CD4-positive, alpha-beta T cell treated with Interleukin-15 for 1 hour (primary cell): ENCODE data around the gene SYNE3.

Experiments used
- DNase-seq: peaks from one replicate; pipeline ENCODE4 v3.0.0-alpha.2; 2020

The SYNE3 gene

DNA sequence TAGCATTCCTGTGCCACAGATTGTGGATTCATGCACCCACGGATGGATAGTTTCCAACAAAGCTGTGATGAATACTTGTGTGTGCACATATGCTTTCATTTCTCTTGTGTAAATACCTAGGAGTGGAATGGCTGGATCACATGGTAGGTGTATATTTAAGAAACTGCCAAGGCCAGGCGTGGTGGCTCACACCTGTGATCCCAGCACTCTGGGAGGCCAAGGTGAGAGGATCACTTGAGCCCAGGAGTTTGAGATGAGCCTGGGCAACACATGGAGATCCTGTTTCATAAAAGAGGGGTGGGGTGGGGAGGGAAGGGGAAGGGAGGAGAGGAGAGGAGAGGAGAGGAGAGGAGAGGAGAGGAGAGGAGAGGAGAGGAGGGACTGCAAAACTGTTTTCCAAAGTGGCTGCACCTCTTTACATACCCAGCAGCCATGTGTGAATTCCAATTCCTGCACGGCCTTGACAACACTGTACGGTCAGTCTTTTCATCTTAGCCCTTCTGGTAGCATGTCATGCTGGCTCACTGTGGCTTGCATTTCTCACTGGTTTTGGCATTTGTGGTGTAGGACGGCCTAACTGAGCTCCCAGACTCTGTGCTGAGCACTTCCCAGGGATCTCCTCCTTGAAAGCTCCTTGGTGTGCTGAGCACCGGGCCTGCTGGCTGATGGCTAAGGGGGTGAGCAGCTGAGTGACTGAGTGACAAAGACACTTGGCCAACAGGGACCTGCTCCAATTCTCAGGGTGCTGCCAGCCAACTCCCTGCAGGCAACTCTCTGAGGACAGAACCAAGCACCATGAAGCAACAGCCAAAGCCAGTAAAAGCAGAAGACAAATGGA is 27.9 kb downstream of the SYNE3 start:
- no peak for DNase-seq

GRCh38 chr14:95487669-95488084 is 28.8 kb downstream of the SYNE3 start:
- DNase-seq, result no peak

GRCh38 chr14:95486875-95487668 is 29.4 kb downstream of the SYNE3 start:
- DNase-seq, result peak; percentile 45

DNA sequence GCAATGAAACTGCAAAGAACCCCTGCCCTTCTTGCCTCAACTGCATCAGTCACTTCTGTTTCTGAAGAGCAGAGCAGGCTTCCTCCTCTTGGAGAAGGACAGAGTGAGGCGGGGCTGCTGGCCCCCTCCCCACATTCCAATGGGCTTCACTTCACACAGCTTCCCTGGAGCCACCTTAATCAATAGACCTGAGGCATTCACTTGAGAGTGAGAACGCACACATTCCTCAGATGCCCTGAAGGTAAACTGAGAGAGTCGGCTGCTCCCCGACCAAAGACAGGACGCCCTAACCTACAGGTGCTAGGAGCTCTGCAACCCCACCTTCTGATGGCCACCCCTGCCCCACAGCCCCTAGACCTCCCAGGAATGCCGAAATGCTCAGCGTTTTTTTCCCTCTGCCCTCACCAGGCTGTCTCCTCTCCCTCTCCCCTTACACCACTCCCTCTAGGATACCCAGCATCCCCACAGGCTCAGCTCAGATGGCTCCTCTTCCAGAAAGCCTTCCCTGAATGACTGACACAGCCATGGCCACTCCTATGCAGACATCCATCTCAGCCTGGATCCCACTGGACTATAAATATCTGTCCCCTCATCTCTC is 31.1 kb downstream of the SYNE3 start:
- DNase-seq, result no peak

- no peak for DNase-seq
These were observed 32.2 kb downstream of the SYNE3 start for GRCh38 chr14:95484296-95484695.

DNA sequence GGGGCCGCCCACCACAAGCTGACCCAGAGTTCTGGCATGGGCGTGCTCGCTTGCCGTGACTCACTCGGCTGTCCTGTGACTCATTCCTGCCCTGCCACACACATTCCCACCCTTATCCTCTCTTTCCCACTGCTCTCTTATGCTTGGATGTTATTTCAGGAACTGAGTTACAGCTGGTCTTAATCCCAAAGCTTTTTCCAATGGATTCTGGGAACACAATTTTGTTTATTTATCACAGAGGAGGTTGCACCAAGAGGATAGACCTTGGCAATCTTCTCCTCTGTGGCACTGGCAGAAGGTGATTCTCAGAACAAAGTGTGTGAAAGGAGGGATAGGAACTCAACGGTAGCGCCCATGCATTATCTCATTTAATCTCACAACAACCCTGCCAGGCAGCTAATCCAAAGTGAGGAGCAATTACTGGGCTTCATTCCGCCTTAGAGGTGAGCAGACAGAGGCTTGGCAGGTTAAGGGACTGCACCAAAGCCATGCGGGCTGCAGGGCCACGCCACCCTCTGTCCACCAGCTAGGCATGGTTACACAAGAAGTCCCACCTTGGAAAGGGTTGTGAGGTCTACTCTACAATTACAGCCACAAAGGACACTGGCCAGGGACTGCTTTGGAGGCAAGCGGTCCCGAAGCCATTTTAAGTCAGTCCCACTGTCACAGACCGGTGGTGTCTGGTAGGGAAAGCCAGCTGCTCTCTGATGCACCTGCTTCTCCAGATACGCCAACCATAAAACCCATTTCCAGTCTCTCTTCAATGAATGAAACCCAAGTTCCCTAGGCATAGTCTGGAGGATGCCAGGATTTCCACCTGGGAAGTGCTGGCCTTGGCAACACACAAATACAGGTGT is 32.9 kb downstream of the SYNE3 start:
- DNase-seq, result no peak

DNA sequence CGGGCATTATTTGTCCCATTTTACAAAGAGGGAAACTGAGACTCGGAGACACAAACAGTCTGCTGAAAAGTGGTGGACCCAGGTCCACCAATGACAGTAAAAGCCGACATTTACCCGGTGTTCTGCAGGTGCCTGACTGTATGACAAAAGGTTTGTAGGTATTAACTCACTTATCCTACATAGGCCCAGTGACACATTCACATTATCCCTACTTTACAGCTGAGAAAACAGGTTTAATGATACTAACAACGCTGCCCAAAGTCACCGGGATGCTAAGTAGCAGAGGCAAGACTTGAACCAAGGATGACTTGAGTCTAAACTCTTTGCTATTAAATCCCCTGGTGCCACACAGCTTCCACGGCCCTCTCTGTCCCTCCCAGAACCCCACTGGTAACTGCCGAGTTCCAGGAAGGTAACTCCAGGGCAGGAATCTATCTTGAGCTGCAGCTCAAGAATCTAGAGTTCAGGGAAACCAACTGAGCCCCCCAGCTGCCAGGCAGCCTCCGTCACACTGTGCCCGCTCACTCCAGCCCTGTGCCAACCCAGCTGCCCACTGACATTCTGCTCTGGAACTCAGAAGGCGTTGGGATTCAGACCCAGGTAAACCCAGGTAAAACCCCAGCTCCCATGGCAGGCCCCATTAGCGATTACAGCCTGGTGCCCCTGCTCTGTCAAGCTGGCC is 33.7 kb downstream of the SYNE3 start:
- no peak for DNase-seq

GRCh38 chr14:95481391-95482022 is 34.9 kb downstream of the SYNE3 start:
- no peak for DNase-seq

DNA sequence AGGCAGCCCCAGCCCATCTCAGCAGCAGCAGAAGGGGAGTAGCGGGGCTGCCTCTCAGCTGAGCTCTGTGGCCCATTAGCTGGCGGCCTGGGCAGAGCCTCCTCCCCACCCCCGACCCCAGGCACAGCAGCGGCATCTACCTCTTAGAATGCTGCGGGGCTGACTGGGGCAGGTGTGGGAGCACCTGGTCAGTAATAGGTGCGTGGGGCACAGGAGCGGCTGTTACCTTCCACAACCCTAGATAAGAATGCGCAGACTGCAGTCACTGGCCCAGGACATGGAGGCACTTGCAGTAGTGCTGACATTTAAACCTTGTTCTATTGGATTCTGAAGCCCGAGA is 35.6 kb downstream of the SYNE3 start:
- DNase-seq, result no peak

DNA sequence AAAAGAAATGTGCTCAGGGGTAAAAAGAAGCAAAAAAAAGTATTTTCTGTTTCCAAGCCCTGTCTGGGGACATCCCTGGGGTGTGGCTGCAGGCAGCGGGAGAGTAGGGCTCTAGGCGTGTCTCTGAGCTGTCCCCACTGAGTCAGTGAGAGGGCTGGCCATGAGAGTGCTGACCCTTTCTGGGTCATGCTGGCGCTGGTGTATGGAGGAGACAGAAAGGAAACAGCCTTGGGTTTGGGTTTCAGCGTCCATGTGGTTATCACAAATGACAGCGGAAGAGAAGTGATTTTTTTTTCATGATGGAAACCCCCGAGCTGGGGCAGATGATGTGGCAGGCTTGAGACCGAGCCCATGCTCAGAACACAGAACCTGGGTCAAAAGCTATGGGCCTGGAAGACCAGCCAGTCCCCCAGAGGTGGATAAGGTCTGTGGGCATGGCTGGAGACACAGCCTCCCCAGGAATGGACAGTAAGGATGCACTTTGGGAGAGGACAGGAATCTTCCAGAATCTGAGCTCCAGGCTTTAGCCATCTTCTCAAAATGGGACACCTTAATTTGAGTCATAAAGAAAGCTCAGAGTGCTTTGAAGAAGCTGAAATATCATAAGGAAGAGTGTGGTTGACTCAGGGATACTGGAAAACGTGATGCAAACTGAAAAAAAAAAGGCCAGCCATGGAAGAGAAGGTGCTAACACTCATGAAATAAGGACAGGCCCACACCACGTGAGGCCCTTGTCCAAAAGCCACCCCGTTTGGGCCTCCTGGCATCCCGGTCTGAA is 36.2 kb downstream of the SYNE3 start:
- peak; percentile 27 for DNase-seq

DNA sequence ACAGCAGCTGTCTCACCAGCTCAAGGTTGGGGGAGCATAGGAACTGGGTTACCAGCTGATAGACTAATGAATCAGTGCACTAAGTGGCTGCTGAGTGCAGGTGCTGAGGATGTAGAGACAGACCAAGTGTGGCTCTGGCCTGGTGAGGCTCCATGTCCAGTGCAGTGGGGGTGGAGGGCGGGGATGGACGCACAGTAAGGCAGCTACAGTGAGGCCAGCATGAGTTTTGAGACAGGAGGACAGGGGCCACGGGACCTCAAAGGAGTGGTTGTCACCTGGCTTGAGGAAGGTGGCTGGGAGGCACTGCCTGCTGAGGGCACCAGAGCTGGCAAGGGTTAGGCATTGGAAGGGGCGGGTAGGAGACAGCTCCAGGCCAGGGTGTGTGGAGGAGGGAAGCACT is 37.0 kb downstream of the SYNE3 start:
- no peak for DNase-seq

GRCh38 chr14:95478818-95479217 is 37.6 kb downstream of the SYNE3 start:
- no peak for DNase-seq

DNA sequence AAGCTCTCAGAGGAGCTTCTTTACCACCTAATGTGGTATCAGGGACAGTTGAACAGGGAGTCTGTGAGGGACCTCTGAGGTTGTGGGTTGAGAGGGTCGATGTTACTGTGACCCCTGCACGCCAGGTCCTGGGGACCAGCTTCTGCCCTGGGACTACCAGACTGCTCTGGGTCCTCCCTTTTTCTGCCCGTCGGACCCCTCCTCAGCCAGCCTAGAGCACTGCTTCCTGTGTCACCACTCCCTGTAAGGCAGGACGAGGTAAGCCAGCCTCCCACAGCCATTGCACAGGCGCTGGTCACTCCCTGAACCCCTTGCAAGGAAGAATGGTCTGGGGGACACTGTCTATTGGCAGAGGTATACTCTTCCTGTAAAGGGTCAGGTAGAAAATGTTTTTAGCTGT is 38.1 kb downstream of the SYNE3 start:
- DNase-seq, result no peak

- DNase-seq, result no peak
These were observed 38.8 kb downstream of the SYNE3 start for GRCh38 chr14:95477411-95478269.

DNA sequence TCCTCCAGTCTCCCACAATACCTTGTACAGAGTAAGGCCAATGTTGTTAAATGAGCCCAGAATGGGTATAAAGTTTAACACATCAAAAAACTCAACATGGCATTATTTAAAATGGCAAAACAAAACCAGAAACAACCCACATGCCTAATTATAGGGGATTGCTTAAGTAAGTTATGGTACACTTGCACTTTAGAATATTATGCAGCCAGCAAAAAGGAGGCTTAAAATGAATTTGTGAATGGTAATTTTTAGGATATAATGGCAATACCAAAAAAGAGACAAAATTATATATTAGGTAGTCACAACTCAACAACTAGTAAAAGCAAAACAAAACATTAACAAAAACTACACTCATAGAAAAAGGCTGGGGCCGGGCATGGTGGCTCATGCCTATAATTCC is 39.7 kb downstream of the SYNE3 start:
- DNase-seq, result no peak

DNA sequence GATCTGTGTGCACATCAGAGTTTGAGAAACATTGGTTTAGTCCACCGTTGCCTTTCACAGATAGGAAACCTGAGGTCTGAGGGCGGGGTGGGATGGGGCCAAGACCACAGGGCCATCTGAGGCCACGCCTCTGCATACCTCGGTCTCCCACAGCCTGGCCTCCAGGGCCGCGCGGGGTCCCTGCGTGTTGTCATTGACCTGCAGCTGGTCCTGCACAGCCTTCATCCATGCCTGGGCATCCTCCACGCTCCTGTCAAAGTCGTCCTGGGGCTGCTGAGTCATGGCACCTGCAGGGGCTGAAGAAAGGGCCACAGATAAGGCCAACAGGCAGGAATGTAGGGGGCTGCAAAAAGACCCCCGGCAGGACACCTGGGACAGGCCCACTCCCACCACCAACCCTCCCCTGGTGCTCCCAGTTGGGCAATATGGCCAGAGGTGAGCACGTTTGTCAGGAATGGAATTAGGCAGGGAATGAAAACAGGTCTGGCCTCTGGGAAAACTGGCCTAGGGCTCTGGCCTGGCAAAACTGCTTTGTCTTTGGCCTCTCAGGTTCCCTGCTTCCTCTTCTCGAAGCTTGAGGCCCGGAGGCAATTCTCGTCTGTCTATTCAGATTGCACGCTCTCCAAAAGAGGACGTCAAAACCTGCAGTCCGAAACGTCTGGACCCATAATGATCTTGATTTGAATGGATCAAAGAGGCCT is 40.8 kb downstream of the SYNE3 start:
- no peak for DNase-seq

- no peak for DNase-seq
These were observed 41.5 kb downstream of the SYNE3 start for GRCh38 chr14:95474941-95475340.

GRCh38 chr14:95474486-95474885 is 42.0 kb downstream of the SYNE3 start:
- no peak for DNase-seq

DNA sequence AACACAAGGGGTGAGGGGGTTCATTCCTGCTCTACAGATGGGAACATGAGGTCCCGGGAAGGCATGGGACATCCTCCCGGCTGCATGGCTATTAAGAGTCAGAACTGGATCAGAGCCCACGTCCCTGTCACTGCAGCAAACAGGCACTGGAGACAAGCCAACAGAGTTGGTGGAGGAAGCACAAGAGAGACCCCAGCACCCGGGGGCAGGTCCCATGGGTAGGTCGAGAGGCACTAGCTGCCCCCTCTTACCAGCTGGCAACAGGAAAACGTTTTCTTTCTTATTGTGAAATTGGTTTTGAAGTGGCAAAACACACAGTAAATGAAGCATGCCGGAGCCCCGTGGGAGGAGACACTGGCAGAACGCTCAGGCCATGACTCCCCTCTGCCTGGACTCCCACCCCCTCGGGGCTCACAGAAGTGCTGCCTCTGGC is 43.6 kb downstream of the SYNE3 start:
- no peak for DNase-seq
